Fibroblast of lung (primary cell): ENCODE results near the gene NRDE2. TPM values are rescaled to one million over a fixed set of nuclear protein-coding genes. Genes with fewer than 3 reads are reported as not detected.

ENCODE experiments used
- DNase-seq, 2 donors: peaks; one replicate each; pipeline versions ENCODE4 v3.0.0 to v3.0.0-alpha.2; 2010; ENCODE audit warnings: low read depth in 2 of 2
- H2AFZ ChIP-seq: 2 replicates; pipeline ENCODE4 v1.5.1; 2012; ENCODE audit warnings: low read length, control low read depth, inconsistent platforms
- H3K27ac ChIP-seq: 2 replicates; pipeline ENCODE4 v1.5.1; 2011; ENCODE audit warnings: low read length, control low read depth; ENCODE audit not compliant: insufficient read depth
- H3K27me3 ChIP-seq: 2 replicates; pipeline ENCODE4 v1.5.1; 2011; ENCODE audit warnings: mild to moderate bottlenecking, low read length; ENCODE audit not compliant: control insufficient read depth, insufficient read depth
- H3K36me3 ChIP-seq: 2 replicates; pipeline ENCODE4 v1.5.1; 2011; ENCODE audit warnings: low read length; ENCODE audit not compliant: control insufficient read depth, insufficient read depth
- H3K4me1 ChIP-seq: 2 replicates; pipeline ENCODE4 v1.5.1; 2011; ENCODE audit warnings: low read length; ENCODE audit not compliant: control insufficient read depth, insufficient read depth; ENCODE audit errors: extremely low read depth
- H3K4me2 ChIP-seq: 2 replicates; pipeline ENCODE4 v1.5.1; 2011; ENCODE audit warnings: low read length, control low read depth; ENCODE audit not compliant: insufficient read depth; ENCODE audit errors: extremely low read depth
- H3K4me3 ChIP-seq, 4 experiments: fragments of 200-600 bp in 1 of 4; sonication (generic) in 1 of 4; replicated peaks in 1 of 4; 2 replicates each; pipeline ENCODE4 v1.5.1; 2011 to 2016; ENCODE audit warnings: low read length in 4 of 4, low read depth in 3 of 4, mild to moderate bottlenecking in 3 of 4, control low read depth in 2 of 4, inconsistent platforms in 1 of 4, mixed read lengths in 1 of 4; ENCODE audit not compliant: insufficient read depth in 1 of 4; ENCODE audit errors: control extremely low read depth in 1 of 4
- H3K79me2 ChIP-seq: 2 replicates; pipeline ENCODE4 v1.5.1; 2012; ENCODE audit warnings: mild to moderate bottlenecking, low read length, inconsistent platforms; ENCODE audit not compliant: control insufficient read depth, insufficient read depth
- H3K9ac ChIP-seq: 2 replicates; pipeline ENCODE4 v1.5.1; 2011; ENCODE audit warnings: mild to moderate bottlenecking, low read length, control low read depth; ENCODE audit not compliant: insufficient read depth
- H3K9me3 ChIP-seq: 2 replicates; pipeline ENCODE4 v1.5.1; 2012; ENCODE audit warnings: low read depth, low read length; ENCODE audit not compliant: control insufficient read depth, insufficient read depth
- H4K20me1 ChIP-seq: 2 replicates; pipeline ENCODE4 v1.5.1; 2011; ENCODE audit warnings: low read length; ENCODE audit not compliant: control insufficient read depth, insufficient read depth; ENCODE audit errors: extremely low read depth
- CTCF ChIP-seq, 2 donors: IDR thresholded peaks in 1 of 2; conservative IDR thresholded peaks in 1 of 2; 1 replicate in 1 of 2; 2 replicates in 1 of 2; pipeline ENCODE4 v1.5.1; 2011 to 2012; ENCODE audit warnings: low read length in 2 of 2, control low read depth in 1 of 2, inconsistent platforms in 1 of 2, low read depth in 1 of 2, mild to moderate bottlenecking in 1 of 2
- EZH2 ChIP-seq: IDR thresholded peaks from 2 replicates; pipeline ENCODE4 v1.5.1; 2012; ENCODE audit warnings: low read length, control low read depth, mild to moderate bottlenecking; ENCODE audit errors: missing control alignments
- polyA plus RNA-seq, 2 donors: library from polyadenylated mRNA; depleted of rRNA in 1 of 2; stranded (reverse) in 1 of 2; unstranded in 1 of 2; fragments of >200 nt; gene quantifications; 2 replicates each; pipeline ENCODE4 v1.2.1, GENCODE V29; 2011 to 2012; ENCODE audit warnings: missing spikeins in 1 of 2
- total RNA-seq: library from RNA; depleted of rRNA; stranded (reverse); fragments of >200 nt; gene quantifications from 2 replicates; pipeline ENCODE4 v1.2.1, GENCODE V29; 2014

NRDE2 gene
- total and polyA plus RNA-seq, 2 donors (not counting 1 experiment from before 2014, with no cell fraction given) = 7.0 to 9.7 TPM

GRCh38 chr14:90319173-90319572 lies 12.6 kb downstream of the NRDE2 start:
- TF ChIP-seq EZH2 (no peak), CTCF (conservative IDR thresholded peaks at IDR 0.05 in 1 of 2, IDR thresholded peaks at IDR 0.05 in 1 of 2; ENCODE audit: low read depth in 1 of 2, low read length in 2 of 2) (no peak)
- Histone ChIP-seq H3K9me3 (no peaks in the 10 kb centered on the region), H3K27ac (no peak overlapping the region), H3K79me2 (no peaks in the 10 kb centered on the region), H3K4me2 (no peak overlapping the region), H3K27me3 (no peaks in the 10 kb centered on the region), H3K36me3 (no peaks in the 10 kb centered on the region), H3K4me3 (no peak overlapping the region), H3K4me1 (no peaks in the 10 kb centered on the region), H4K20me1 (no peaks in the 10 kb centered on the region), H3K9ac (no peak overlapping the region), H2AFZ (no peak overlapping the region)
- no peak for DNase-seq

- DNase-seq = no peak
- H3K9me3 ChIP-seq = no peaks in the 10 kb centered on the region
Observed at GRCh38 chr14:90318016-90318415, 13.7 kb downstream of the NRDE2 start.

GRCh38 chr14:90317286-90317685 lies 14.5 kb downstream of the NRDE2 start:
- Histone ChIP-seq H3K4me1 (no peaks in the 10 kb centered on the region), H3K9ac (no peak overlapping the region), H3K27ac (no peak overlapping the region), H3K9me3 (no peaks in the 10 kb centered on the region), H3K27me3 (no peaks in the 10 kb centered on the region), H3K79me2 (no peaks in the 10 kb centered on the region), H3K4me3 (no peak overlapping the region), H3K36me3 (peaks cover under 1% of the 10 kb centered on the region), H4K20me1 (no peaks in the 10 kb centered on the region), H2AFZ (no peak overlapping the region), H3K4me2 (no peak overlapping the region)
- no peak for DNase-seq
- no peak for TF ChIP-seq EZH2
- no peak for TF ChIP-seq CTCF (conservative IDR thresholded peaks at IDR 0.05 in 1 of 2, IDR thresholded peaks at IDR 0.05 in 1 of 2; ENCODE audit: low read depth in 1 of 2, low read length in 2 of 2)

More at GRCh38 chr14:90318016-90318415, 13.7 kb downstream of the NRDE2 start:
- H3K27ac ChIP-seq = no peak overlapping the region
- no peak overlapping the region for H2AFZ ChIP-seq
- no peak overlapping the region for H3K4me2 ChIP-seq
- H3K9ac ChIP-seq = no peak overlapping the region
- no peaks in the 10 kb centered on the region for H3K27me3 ChIP-seq
- no peaks in the 10 kb centered on the region for H3K79me2 ChIP-seq
- H3K4me3 ChIP-seq = no peak overlapping the region
- H3K36me3 ChIP-seq = no peaks in the 10 kb centered on the region
- H3K4me1 ChIP-seq = no peaks in the 10 kb centered on the region
- TF ChIP-seq CTCF (conservative IDR thresholded peaks at IDR 0.05 in 1 of 2, IDR thresholded peaks at IDR 0.05 in 1 of 2; ENCODE audit: low read depth in 1 of 2, low read length in 2 of 2) (no peak), EZH2 (no peak)
- no peaks in the 10 kb centered on the region for H4K20me1 ChIP-seq
